Testis (tissue), 2 donors: Measurements from ENCODE around the gene KIAA1671.

ENCODE experiments used
- POLR2A ChIP-seq: fragments of 450-650 bp; IDR thresholded peaks from one replicate; pipeline ENCODE4 v1.6.1; 2017; ENCODE audit warnings: antibody characterized with exemption, mild to moderate bottlenecking, moderate library complexity
- TF ChIP-seq, protein P1 (sequence below), 3 experiments: fragments of 450-650 bp in 2 of 3; fragments of 200-600 bp in 1 of 3; sonication (generic) in 1 of 3; IDR thresholded peaks; one replicate each; pipeline ENCODE4 v1.5.1; 2016 to 2019; ENCODE audit warnings: antibody characterized with exemption in 3 of 3, mild to moderate bottlenecking in 2 of 3, moderate library complexity in 1 of 3

DNA sequence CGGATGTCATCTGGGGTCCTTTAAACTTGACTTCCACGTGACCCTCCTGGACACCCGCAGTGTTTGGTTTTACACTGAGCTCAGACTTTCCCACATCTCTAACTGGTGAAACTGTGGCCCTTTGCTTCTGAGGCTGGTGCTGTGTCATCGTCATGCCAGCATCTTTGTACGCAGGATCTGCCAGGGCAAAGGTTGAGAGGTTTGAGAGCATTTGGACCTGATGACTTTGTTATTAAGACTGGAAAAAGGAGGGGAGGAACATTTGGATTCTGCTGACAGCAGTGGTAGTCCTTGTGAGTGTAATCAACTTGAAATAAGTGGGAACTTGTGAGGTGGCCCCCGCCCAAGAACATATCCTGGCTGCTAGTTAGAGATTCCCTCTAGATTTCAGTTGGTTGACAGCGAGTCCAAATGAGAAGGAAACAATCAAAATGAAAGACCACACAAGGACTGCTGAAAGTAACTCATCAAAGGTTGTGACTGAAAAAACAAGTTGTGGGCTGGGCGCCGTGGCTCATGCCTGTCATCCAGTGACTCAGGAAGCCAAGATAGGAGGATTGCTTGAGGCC, 102.5 kb downstream of the KIAA1671 start:
- TF ChIP-seq, protein P1, sequence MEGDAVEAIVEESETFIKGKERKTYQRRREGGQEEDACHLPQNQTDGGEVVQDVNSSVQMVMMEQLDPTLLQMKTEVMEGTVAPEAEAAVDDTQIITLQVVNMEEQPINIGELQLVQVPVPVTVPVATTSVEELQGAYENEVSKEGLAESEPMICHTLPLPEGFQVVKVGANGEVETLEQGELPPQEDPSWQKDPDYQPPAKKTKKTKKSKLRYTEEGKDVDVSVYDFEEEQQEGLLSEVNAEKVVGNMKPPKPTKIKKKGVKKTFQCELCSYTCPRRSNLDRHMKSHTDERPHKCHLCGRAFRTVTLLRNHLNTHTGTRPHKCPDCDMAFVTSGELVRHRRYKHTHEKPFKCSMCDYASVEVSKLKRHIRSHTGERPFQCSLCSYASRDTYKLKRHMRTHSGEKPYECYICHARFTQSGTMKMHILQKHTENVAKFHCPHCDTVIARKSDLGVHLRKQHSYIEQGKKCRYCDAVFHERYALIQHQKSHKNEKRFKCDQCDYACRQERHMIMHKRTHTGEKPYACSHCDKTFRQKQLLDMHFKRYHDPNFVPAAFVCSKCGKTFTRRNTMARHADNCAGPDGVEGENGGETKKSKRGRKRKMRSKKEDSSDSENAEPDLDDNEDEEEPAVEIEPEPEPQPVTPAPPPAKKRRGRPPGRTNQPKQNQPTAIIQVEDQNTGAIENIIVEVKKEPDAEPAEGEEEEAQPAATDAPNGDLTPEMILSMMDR (IDR thresholded peaks at IDR 0.05): no peak
- no peak for TF ChIP-seq POLR2A
